Erythroblast (primary cell): ENCODE measurements around the gene GZMM.

Experiments
- GATA1 ChIP-seq: IDR thresholded peaks from 2 replicates; pipeline ENCODE4 v1.6.1; 2011; ENCODE audit warnings: low read depth, mild to moderate bottlenecking, control low read depth, low read length, moderate library complexity
- POLR2A ChIP-seq: IDR thresholded peaks from 2 replicates; pipeline ENCODE4 v1.6.1; 2011; ENCODE audit warnings: mild to moderate bottlenecking, low read length

- TF ChIP-seq GATA1 = no peak
- no peak for TF ChIP-seq POLR2A
Observed at GRCh38 chr19:542173-542866, 1.5 kb upstream of the GZMM start.
